SU-DHL-6 (cell line): Measurements from ENCODE around the gene MYH15.

Experiments used
- EZH2phosphoT487 ChIP-seq: fragments of 200-600 bp; sonication (generic), shearing (Covaris generic); conservative IDR thresholded peaks from 2 replicates; pipeline ENCODE4 v1.6.1; 2018; ENCODE audit warnings: mild to moderate bottlenecking, antibody characterized with exemption, low read length, moderate library complexity, mixed read lengths
- TF ChIP-seq, protein P1 (sequence below): fragments of 200-600 bp; sonication (generic); IDR thresholded peaks from one replicate; pipeline ENCODE4 v1.5.1; 2017; ENCODE audit warnings: antibody characterized with exemption, mild to moderate bottlenecking, low read length, moderate library complexity; ENCODE audit not compliant: insufficient read depth, poor library complexity, severe bottlenecking

DNA sequence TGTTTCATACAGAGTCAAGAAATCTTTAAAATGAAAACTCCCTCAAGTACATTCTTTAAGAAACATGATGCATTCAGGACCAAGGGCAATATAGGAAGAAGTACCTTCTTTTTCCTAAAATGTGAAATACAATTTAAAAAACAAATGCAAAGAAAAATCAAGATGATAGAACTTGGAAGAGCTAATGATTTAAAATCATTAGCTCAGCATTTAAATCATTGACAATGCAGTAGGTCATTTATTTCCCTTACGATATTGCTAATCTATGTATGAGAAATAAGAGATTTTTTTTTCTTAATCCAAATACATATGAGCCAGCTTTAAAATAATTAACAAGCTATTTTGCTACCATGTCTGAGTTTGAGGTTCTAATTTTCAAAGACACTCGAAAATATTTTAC, 108.6 kb downstream of the MYH15 start:
- TF ChIP-seq, protein P1, sequence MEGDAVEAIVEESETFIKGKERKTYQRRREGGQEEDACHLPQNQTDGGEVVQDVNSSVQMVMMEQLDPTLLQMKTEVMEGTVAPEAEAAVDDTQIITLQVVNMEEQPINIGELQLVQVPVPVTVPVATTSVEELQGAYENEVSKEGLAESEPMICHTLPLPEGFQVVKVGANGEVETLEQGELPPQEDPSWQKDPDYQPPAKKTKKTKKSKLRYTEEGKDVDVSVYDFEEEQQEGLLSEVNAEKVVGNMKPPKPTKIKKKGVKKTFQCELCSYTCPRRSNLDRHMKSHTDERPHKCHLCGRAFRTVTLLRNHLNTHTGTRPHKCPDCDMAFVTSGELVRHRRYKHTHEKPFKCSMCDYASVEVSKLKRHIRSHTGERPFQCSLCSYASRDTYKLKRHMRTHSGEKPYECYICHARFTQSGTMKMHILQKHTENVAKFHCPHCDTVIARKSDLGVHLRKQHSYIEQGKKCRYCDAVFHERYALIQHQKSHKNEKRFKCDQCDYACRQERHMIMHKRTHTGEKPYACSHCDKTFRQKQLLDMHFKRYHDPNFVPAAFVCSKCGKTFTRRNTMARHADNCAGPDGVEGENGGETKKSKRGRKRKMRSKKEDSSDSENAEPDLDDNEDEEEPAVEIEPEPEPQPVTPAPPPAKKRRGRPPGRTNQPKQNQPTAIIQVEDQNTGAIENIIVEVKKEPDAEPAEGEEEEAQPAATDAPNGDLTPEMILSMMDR, result no peak
- no peak for TF ChIP-seq EZH2phosphoT487
